GM10248 (cell line): Measurements from ENCODE around the gene MLC1.

Experiments used
- CTCF ChIA-PET: fragments of 300-600 bp; sonication (Branson Sonifier 250); formaldehyde crosslinking; extraction: SDS; loops from one replicate; lab custom pipeline; 2021; ENCODE audit warnings: antibody characterized with exemption; lab: Yijun Ruan, JAX
- POLR2A ChIA-PET: fragments of 350-650 bp; sonication (Branson Sonifier 250); formaldehyde crosslinking; extraction: SDS; loops from one replicate; lab custom pipeline; 2020; ENCODE audit warnings: antibody characterized with exemption; lab: Yijun Ruan, JAX
- DNase-seq: peaks from one replicate; pipeline ENCODE4 v3.0.0; 2012; ENCODE audit errors: extremely low spot score
- TF ChIP-seq, protein P1 (sequence below): IDR thresholded peaks from 2 replicates; pipeline ENCODE4 v1.5.1; 2012; ENCODE audit warnings: mild to moderate bottlenecking, low read depth; ENCODE audit errors: extremely low read depth, missing control alignments, control extremely low read depth

The MLC1 gene

DNA sequence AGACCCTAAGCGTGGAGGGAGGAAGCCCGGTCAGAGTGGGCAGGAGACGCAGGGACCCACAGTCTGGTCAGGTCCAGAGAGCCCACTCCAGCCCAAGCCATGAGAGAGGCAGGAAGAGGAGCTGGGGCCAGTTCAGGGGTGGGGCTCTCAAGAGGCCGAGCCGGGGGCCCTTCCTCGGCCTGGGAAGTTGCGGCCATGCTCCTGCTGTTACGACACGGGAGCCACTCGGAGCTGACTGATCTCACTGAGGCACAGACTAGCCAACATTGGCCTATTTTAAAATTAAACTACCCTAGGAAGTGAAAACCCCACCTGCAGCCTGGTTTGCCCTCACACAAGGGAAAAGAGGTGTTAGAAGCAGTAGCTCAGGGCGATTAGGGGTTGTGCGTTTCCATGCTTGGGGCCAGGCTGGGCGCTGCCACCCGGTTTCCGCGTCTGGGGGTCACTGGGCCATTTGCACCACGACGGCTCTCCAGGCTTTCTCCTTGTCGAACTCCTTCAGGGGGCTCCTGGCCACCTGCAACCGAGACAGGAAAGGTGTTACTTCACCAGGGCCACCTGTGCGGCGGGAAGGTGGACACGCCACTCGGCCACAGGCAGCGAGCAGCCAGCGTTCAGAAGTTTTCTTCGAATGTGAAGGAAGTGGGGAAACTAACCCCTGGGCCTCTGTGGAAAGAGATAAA, 23.9 kb downstream of the MLC1 start:
- POLR2A ChIA-PET, result no interaction called here
- TF ChIP-seq, protein P1, sequence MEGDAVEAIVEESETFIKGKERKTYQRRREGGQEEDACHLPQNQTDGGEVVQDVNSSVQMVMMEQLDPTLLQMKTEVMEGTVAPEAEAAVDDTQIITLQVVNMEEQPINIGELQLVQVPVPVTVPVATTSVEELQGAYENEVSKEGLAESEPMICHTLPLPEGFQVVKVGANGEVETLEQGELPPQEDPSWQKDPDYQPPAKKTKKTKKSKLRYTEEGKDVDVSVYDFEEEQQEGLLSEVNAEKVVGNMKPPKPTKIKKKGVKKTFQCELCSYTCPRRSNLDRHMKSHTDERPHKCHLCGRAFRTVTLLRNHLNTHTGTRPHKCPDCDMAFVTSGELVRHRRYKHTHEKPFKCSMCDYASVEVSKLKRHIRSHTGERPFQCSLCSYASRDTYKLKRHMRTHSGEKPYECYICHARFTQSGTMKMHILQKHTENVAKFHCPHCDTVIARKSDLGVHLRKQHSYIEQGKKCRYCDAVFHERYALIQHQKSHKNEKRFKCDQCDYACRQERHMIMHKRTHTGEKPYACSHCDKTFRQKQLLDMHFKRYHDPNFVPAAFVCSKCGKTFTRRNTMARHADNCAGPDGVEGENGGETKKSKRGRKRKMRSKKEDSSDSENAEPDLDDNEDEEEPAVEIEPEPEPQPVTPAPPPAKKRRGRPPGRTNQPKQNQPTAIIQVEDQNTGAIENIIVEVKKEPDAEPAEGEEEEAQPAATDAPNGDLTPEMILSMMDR, result no peak
- DNase-seq, result no peak
- CTCF ChIA-PET, result no interaction called here

DNA sequence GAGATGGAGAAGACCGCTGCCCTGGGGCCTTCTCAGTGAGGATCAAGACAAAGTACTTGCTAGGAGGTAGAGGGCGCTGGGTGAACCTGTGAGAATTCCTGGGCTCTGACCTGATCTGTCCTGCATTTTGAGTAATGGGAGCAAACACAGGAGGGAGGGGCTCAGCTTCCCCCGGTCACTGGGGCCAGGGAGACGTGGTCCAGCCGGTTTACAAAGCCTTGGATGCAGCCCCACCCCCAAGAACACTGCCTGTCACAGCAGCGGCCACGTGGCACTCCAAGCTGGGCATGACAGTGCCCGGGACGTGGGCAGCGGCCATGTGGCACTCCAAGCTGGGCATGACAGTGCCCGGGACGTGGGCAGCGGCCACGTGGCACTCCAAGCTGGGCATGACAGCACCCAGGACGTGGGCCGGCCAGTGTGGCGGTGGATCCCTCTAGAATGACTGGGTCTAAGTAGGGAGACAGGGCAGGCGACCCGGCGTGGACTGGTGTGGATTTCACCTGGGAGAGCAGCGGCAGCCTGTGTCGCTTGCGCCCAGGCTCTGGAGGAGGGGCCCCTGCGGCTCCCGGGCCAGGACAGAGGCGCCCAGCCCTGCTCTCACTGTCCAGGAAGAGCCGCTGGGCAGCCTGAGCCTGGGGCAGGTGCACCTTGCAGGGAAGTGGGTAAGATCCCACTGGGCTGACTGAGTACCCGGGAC, 24.6 kb downstream of the MLC1 start:
- ChIA-PET CTCF (no interaction called here), POLR2A (no interaction called here)
- no peak for DNase-seq
- TF ChIP-seq, protein P1, result no peak

DNA sequence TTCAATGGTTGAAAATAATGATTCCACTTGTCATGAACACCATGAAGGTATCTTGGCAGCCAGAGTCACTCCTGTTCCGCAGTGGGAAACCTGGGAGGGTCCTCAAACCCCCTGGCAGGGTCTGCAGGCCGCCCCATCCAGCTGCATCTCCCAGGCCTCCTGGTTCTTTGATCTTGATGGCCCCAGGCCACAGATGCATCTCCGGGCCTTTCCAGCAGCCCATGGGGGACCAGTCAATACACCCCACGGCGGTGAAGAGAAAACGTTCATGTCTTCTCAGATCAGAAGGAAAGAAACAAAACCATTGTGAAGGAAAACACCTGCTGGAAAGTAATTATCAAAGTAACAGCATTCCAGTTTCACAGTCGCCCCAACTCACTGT, 25.4 kb downstream of the MLC1 start:
- no peak for DNase-seq
- CTCF ChIA-PET, result no interaction called here
- POLR2A ChIA-PET, result no interaction called here

DNA sequence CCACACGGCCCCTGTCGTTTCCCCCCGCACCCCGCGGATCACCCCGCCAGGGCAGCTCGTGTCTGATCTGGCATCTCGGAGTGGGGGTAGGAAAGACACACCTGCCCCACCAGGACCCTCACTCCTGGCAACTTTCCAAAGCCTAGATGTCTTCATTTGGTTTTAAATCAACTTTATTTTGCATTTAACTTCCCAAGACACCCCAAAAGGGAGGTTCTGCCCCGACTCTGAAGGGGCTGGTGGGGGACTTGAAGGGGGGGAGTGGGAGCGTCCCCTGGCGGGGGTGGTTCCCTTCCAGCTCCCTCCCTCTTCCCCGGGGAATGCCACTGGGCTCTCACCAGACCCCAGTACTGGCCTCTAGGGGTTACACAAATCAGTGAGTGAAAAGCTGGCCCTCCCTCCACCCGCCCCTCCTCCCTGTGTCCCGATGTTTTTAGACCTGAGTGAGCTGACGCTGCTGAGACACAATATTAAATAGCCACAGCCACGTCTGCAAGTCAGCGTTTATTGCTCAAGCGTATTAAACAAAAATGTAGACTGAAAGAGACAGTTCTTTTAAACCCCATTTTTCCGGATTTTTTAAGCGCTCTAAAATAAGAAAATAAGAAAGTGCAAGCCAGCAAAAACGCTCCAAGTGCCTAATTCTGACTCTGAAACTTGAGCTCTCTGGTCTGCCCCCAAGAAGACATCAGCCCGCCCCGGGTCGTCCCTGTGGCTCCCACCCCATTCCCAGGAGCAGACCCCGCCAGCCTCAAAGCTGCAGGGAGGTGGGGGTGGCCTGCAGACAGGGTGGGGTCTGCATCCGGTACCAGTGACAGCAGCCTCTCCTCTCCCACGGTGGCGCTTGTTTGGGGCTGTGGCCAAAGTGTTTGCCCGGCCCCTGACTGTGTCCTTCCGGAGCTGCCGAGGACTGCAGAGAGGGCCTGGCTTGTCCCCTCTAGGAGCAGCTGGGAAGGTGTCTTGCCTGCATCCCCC, 26.0 kb downstream of the MLC1 start:
- DNase-seq, result no peak
- TF ChIP-seq, protein P1, result no peak
- CTCF ChIA-PET, result interaction anchor here (1.1 kb wide), 1 partner anchor 21 kb away, joined by 3 read pairs; no protein-coding TSS in a partner anchor
- POLR2A ChIA-PET, result no interaction called here

More for the DNA sequence above, 25.4 kb downstream of the MLC1 start:
- TF ChIP-seq, protein P1, result no peak

DNA sequence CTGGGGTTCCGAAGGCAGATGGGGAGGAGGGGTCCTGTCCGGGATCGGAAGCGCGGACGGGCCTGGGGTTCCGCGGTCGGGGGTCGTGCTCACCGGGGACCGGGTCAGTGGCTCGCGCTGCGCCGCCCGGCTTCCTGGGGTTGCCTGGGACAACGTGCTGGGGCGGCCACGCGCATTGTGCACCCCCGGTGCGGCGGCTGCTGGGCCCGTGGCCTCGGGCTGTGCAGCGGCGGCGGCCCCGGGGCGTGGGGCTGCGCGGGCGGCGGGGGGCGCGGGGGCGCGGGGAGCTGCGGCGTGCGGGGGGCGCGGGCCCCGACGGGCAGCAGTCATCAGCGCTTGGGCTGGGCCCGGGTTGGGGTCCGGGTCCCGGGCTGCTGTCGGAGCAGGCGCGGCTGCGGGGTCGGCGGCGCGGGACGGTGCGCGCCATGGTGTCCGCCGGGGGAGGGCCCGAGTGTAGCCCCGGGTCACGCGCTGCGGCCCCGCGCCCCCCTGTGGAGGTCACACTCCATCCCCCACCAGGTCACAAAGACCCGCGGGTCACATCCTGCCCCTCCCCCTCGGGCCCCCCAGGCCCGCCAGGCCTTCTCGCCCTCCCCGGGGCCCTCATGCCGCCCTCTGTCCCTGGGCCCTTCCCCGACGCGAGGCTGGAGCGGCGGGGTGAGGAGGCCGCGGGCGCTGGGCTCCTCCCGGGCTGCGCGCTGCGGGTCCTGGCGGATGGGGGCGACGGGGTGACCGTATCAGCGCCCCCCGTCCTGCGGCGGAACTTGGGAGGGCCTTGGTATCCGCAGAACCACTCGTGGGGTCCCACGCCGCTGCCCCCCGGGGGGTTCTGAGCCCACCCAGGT, 26.9 kb downstream of the MLC1 start, which contains the start of gene TTLL8:
TSS of gene TTLL8 (minus strand) at position 238 of the 845 bp plus-strand sequence.
- TF ChIP-seq, protein P1, result no peak
- CTCF ChIA-PET, result interaction anchor here (1.1 kb wide), 1 partner anchor 22 kb away, joined by 3 read pairs; no protein-coding TSS in a partner anchor
- POLR2A ChIA-PET, result no interaction called here
- DNase-seq, result no peak
